Activated CD4-positive, alpha-beta T cell treated with anti-CD3 and anti-CD28 coated beads, Interleukin-2, amount 10 ng/mL, durations not matched to agents 7 days and 5 days (primary cell): Measurements from ENCODE around the gene LONP2. TPM values are rescaled to one million over a fixed set of nuclear protein-coding genes. Genes with fewer than 3 reads are reported as not detected.

ENCODE experiments used
- CTCF ChIA-PET: fragments of 350-600 bp; sonication (Branson Sonifier 250); formaldehyde crosslinking; loops from one replicate; lab custom pipeline; 2021; ENCODE audit warnings: antibody characterized with exemption; lab: Charles Lee
- POLR2A ChIA-PET: fragments of 350-600 bp; sonication (Branson Sonifier 250); formaldehyde crosslinking; loops from one replicate; lab custom pipeline; 2021; ENCODE audit warnings: antibody characterized with exemption; lab: Charles Lee
- DNase-seq: peaks from one replicate; pipeline ENCODE4 v3.0.0-alpha.2; 2020
- H3K27ac Mint-ChIP-seq: one replicate; pipeline ENCODE4 v1.8.0; 2021; ENCODE audit warnings: mild to moderate bottlenecking, moderate library complexity, mixed read lengths
- H3K27me3 Mint-ChIP-seq: one replicate; pipeline ENCODE4 v1.8.0; 2021; ENCODE audit warnings: mixed read lengths
- H3K36me3 Mint-ChIP-seq: one replicate; pipeline ENCODE4 v1.8.0; 2021; ENCODE audit warnings: low read depth, mixed read lengths
- H3K4me1 Mint-ChIP-seq: one replicate; pipeline ENCODE4 v1.8.0; 2021; ENCODE audit warnings: mixed read lengths
- H3K4me3 Mint-ChIP-seq: one replicate; pipeline ENCODE4 v1.8.0; 2021; ENCODE audit warnings: mild to moderate bottlenecking, moderate library complexity, mixed read lengths
- H3K9me3 Mint-ChIP-seq: one replicate; pipeline ENCODE4 v1.8.0; 2021; ENCODE audit warnings: mixed read lengths
- total RNA-seq, 2 experiments: library from RNA; stranded (reverse); gene quantifications; one replicate each; pipeline ENCODE4 v1.2.3, GENCODE V29; 2021

Gene LONP2
- total RNA-seq, 2 experiments from 2014 or later: 62.8 to 68.2 TPM

DNA sequence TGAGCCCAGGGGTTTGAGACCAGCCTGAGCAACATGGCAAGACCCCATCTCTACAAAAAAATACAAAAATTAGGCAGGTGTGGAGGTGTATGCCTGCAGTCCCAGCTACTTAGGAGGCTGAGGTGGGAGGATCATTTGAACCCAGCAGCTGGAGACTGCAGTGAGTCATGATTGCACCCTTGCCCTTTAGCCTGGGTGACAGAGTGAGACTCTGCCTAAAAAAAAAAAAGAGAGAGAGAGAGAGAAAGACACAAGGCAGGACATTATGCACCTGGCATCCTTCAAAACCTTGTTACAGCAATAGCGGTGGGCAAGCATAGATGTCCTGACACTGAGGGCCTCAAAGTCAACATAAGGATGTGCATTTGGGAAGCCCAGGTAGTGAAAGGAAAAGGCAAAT is 161.1 kb downstream of the LONP2 start:
- Mint-ChIP-seq H3K27me3 (no peaks in the 10 kb centered on the region), H3K9me3 (no peaks in the 10 kb centered on the region), H3K27ac (no peak overlapping the region), H3K36me3 (no peaks in the 10 kb centered on the region), H3K4me1 (peaks cover 6% of the 10 kb centered on the region), H3K4me3 (no peak overlapping the region)
- ChIA-PET POLR2A (no interaction called here), CTCF (no interaction called here)
- no peak for DNase-seq

DNA sequence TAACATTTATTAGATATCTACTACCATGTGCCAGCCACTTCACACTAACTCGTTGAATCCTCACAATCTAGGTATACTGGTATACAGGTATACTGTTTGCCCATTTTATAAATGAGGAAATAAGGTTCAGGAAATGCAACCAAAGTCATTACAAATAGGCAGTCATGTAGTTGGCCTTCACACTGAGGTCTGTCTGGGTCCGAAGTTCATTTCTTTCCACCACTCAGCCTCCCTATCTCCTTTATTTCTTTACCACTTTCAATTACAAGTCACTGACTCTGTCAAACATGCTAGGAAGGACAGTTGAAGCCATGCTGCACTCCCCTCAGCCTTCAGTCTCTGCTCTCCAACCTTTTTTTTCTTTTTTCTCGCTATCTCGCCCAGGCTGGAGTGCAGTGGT is 161.8 kb downstream of the LONP2 start:
- no peak overlapping the region for H3K27ac Mint-ChIP-seq

More for the DNA sequence above, 161.8 kb downstream of the LONP2 start:
- H3K4me1 Mint-ChIP-seq: peaks cover 6% of the 10 kb centered on the region
- no peaks in the 10 kb centered on the region for H3K9me3 Mint-ChIP-seq
- POLR2A ChIA-PET: no interaction called here
- CTCF ChIA-PET: no interaction called here
- DNase-seq: no peak
- no peak overlapping the region for H3K4me3 Mint-ChIP-seq
- H3K36me3 Mint-ChIP-seq: no peaks in the 10 kb centered on the region
- no peaks in the 10 kb centered on the region for H3K27me3 Mint-ChIP-seq

Other genes with a start within 250 kb of the LONP2 start
- not detected for gene ABCC12, start 88.3 kb upstream of the LONP2 start, total RNA-seq
- gene ABCC11, start 3.2 kb downstream of the LONP2 start, total RNA-seq: under 1 TPM in 1 of 2 experiments, not detected in 1; 0.10 TPM
- gene SIAH1, start 141.1 kb downstream of the LONP2 start, total RNA-seq: 10 to 100 TPM; 13.5 to 13.7 TPM